Activated CD8-positive, alpha-beta memory T cell treated with anti-CD3 and anti-CD28 coated beads, Interleukin-2, amount 50 U/mL, for 4 hours (primary cell): ENCODE data around the gene WNT7A.

Experiments used
- DNase-seq: peaks from one replicate; pipeline ENCODE4 v3.0.0-alpha.2; 2020

Gene WNT7A

DNA sequence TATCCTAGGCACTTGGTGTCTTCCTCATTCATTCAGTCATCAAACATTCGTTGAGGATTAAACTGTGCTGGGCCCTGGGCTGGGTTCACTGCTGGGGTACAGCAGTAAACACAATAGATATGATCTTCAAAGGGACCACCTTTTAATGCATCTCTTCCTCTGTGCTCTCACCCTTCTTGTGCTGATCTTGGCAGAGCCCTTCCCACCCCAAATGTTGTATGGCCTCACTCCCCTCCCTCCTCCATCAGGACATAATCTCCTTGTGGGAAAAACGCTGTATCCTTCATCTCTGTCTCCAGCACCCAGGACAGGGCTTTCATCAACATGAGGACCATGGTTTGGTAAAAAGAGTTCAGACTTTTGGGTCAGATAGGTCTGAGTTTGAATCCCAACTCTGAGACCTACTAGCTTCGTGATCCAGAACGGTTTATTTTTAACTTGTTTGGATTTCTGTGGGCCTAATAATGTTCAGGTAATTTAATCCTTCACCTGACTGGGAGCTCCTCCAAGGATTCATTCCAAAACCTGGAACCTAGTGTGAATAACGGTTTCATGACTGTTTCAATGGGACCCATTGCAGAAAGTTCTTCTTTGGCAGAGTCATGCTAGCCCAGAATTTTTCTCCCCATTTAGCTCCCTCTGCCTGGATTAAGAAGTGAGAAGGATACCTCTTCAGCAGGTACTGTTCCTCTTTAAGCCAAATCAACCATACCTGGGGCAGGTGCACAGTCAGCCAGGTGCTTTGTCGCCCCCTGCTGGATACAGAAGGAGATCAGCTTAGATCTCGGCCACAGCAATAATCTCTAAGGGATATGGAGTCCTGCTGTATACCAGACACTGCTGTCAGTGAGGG, 5.2 kb upstream of the WNT7A start:
- DNase-seq, result peak; percentile 67

- no peak for DNase-seq
These were observed 3.8 kb upstream of the WNT7A start for GRCh38 chr3:13883681-13884080.

DNA sequence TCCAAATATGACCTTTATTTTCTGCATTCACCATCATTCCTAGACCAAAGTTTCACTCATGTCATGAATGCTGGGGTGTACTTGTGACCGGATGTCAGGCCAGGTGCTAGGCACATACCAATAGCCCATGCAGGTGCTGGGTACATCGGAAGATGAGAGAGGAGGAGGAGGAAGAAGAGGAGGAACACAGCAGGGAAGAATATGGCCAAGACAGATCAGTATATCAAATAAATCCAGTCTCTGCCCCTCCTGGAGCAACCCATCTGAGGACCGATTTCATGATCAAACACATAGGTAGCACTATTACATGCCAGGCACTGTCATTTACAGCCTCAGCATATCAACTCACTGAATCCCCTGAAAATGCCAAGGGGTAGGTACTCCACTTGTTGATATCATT, 3.0 kb upstream of the WNT7A start:
- no peak for DNase-seq

DNA sequence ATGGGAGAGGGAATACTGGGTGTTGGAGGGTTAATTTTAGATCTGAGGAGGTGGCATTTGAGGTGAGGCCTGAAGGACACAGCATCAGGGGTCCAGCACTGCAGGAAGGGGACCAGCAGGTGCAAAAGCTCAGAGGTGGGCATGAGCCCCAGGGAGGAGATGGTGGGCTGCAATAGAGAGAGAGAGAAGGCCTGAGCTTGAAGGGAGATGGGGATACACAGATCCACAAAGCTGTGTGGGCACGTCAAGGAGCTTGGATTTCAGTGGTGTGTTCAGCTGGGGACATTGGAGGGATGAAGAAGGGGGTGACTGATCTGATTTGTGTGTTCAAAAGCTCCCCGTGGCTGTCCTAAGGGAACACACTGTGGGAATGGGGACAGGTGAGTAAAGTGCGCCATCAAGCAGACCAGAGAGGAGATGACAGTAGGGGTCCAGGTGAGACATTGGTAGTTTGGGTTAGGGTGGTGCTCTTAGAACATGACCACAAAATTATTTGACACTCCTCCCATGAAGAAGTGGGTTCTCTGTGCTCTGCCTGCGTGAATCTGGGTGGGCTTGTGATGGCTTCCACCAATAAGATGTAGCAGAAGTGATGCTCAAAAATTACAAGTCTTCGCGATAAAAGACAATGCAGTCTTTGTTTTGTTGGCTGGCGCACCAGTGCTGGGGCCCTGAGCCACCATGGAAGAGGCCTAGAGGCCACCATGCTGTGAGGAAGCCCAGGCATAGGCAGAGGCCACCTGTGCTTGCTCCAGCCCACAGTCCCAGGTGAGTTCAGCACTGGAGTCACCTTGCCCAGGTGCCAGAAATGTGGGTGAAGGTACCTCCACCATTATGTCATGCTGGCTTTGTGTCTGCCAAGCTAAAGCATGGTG, 1.9 kb upstream of the WNT7A start:
- no peak for DNase-seq

DNA sequence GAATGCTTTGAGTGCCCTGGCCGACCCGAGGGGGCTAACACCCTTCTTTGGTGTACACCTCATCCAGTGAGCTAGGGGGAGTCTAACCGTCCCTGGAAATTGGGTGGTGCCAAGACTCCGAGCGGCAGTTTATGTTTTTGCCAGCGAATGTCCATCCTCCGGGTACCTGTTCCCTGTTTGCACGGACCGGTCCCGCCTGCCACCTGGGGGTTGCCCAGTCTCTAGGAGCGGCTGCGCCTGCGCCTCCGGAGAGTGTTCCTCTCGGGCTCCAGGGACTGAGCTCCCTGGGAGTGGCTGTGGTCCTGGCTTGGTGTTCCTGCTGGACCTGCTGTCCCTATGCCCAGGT, 913 bp upstream of the WNT7A start:
- no peak for DNase-seq

DNA sequence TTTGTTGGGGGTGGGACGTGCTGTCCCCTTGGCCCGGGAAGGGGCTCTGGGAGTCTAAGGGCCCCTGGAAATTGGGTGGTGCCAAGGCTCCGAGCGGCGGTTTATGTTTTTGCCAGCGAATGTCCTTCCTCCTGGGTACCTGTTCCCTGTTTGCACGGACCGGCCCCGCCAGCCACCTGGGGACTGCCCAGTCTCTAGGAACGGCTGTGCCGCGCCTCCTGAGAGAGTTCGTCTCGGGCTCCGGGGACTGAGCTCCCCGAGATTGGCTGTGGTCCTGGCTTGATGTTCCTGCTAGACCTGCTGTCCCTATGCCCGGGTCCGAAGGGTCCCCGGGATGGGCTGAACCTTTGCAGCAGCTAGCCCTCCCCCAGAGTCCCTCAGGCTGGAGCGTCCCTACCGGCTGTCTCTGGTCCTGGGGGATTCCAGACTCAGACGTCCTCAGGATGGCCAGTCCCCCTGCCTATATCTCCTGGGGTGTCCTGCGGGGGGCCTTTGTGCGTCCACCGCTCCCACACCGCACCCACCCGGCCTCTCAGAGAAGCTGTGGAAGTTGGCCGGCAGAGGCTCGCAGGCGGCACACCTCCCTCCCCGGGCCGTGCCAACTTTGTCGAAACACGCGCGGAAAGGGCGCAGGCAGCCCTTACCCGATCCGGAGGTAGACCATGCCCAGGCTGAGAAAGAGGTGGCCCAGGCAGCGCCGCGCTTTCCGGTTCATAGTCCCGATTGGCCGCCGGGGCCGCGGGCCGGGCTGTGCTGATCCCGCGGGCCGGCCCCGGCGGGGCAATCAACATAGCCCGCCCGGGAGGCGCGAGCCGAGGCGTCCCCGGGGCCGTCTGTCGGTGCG, 547 bp downstream of the WNT7A start:
- DNase-seq, result no peak

- DNase-seq, result no peak
These were observed 1.4 kb downstream of the WNT7A start for GRCh38 chr3:13878281-13879101.

DNA sequence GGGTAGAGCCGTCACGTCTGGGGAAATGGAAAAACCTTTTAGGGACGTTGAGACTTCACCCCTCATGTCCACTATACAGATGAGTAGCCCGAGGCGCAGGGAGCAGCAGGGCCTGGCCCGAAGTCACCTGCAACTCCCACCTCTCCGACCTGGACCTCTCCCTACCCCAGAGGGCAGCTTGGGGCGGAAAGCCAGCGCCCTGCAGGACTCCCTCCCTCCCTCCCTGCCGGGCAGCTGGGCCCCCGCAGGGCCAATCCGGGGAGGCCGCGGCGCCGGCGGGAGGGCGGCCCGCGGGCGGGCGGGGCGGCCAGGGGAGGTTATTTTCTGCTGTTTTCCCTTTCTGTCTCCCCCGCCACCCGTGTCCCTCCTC, 2.0 kb downstream of the WNT7A start:
- no peak for DNase-seq

- DNase-seq, result no peak
These were observed 3.3 kb downstream of the WNT7A start for GRCh38 chr3:13876451-13877100.

- no peak for DNase-seq
These were observed 5.0 kb downstream of the WNT7A start for GRCh38 chr3:13874891-13875290.

DNA sequence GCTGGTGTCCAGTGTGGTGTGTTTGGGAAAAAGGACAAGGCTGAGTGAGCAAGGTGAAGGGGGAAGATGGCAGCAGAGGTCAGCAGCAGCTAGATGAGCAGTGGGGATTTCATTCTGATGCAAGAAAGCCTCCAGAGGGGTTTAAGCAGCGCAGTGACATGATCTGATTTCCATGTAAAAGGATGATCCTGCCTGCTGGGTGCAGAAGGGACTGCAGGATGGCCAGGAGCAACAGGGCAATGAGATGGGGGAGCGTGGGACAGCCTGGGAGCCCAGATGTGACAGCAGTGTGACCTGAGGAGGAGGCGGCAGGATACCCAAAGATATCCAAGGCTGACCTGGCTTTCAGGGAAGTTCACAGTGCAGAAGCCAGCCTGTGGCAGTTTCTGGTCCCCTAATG, 6.1 kb downstream of the WNT7A start:
- DNase-seq, result no peak

GRCh38 chr3:13872451-13872850, 7.4 kb downstream of the WNT7A start:
- DNase-seq, result no peak

DNA sequence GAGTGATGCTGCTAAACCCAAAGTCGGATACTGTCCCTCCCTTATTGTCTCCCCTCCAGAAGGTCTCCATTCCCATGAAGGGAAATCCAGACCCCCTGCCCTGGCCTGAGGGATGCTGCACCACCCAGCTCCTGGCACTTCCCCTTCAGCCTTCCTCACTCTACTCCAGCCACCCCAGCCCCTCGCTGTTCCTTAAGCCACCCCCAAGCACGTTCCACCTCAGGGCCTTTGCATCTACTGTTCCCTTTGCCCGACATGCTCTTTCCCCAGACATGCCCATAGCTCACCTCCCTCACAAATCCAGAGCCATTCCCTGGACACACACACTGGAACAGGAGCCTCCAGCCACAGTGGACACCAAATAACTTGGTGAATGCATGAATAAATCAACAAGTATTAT, 8.1 kb downstream of the WNT7A start:
- DNase-seq, result no peak

DNA sequence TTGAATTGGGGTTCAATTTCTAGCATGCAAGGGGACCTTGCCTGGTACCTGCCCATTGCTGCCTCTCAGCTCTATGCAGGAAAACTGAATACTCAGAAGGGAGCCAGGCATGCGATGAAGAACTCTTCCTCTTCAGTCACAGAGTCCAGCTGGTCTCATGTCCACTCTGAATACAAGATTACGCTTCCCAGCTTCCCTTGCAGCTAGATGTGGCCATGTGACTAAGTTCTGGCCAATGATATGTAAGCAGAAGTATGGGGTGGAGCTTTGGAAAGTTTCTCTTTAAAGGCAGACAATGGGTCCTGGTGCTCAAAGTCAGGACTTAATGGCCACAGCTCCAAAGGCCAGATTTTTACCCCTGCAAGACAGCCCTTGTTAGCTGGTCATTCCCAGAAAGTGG, 9.0 kb downstream of the WNT7A start:
- DNase-seq, result no peak

GRCh38 chr3:13869761-13870343, 10.0 kb downstream of the WNT7A start:
- DNase-seq, result no peak

GRCh38 chr3:13868844-13869724, 10.8 kb downstream of the WNT7A start:
- no peak for DNase-seq

DNA sequence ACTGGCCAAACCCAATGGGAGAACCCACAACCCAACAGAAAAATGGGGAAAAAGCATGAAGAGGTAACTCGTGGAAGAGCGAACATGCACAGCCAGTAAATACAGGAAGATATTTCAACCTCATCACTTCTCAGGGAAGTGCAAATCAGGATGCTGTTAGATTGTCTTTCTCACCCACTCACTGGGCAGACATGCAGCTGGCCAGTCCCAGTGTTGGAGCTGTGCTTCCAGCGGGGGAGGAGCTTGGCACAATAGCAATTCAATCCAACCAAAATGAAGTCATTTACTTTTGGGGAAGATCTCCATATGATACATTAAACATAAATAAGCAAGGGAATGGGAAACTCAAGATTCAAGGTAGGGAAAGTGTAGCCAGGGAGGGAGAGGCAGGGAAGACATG, 12.1 kb downstream of the WNT7A start:
- DNase-seq, result no peak

- no peak for DNase-seq
These were observed 13.6 kb downstream of the WNT7A start for GRCh38 chr3:13866041-13866965.

DNA sequence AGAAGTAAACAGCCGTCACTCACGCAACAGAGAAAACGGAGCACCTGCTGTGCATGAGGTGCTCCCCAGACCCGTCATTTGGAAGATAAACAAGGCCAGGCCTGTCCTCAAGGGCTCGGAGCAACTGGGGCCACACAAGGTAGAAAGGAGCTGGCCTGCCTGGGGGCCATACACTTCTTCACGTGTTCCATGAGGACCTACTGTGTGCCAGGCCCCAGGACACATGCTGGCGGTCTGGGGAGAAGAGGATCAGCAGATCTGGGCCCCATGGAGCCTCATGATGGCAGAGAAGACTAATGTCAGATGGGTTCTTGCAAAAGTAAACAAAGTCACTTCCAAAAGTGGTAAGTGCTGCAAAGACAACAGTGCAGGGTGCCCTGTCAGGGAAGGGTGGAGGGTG, 14.3 kb downstream of the WNT7A start:
- DNase-seq, result no peak
